Prostate gland (tissue), 2 donors: Measurements from ENCODE around the gene NMBR. TPM values are rescaled to one million over a fixed set of nuclear protein-coding genes. Genes with fewer than 3 reads are reported as not detected.

Experiments
- DNase-seq: peaks from one replicate; pipeline ENCODE4 v3.0.0-alpha.2; 2019; ENCODE audit warnings: low spot score
- H3K27ac ChIP-seq, 2 donors: fragments of 200-600 bp; sonication (generic); 2 replicates each; pipeline ENCODE4 v1.5.1; 2017 to 2019
- H3K27me3 ChIP-seq: fragments of 200-600 bp; sonication (generic); replicated peaks from 2 replicates; pipeline ENCODE4 v1.5.1; 2019; ENCODE audit not compliant: insufficient read depth
- H3K36me3 ChIP-seq, 2 donors: fragments of 200-600 bp; sonication (generic); 1 replicate in 1 of 2; 2 replicates in 1 of 2; pipeline versions ENCODE4 v1.5.1 to v1.8.1; 2017 to 2019
- H3K4me1 ChIP-seq: fragments of 200-600 bp; sonication (generic); replicated peaks from 2 replicates; pipeline ENCODE4 v1.5.1; 2019
- H3K4me3 ChIP-seq, 2 donors: fragments of 200-600 bp; sonication (generic); 2 replicates each; pipeline ENCODE4 v1.5.1; 2017 to 2019
- H3K9me3 ChIP-seq: fragments of 200-600 bp; sonication (generic); 2 replicates; pipeline ENCODE4 v1.5.1; 2017
- POLR2A ChIP-seq: fragments of 450-650 bp; IDR thresholded peaks from one replicate; pipeline ENCODE4 v1.6.1; 2016; ENCODE audit warnings: antibody characterized with exemption, mild to moderate bottlenecking
- POLR2AphosphoS5 ChIP-seq: sonication (generic); formaldehyde crosslinking; IDR thresholded peaks from one replicate; pipeline ENCODE4 v1.6.1; 2017; ENCODE audit warnings: antibody characterized with exemption
- WGBS: methylation state at CpG from one replicate; pipeline ENCODE4 v1.1.5; 2018; 5-methylcytosine and 5-hydroxymethylcytosine counted together
- intact Hi-C: fragments of 100-400 bp; cut with DNase I; formaldehyde crosslinking; loops from one replicate; pipeline ENCODE4 v1.14.2; 2022
- total RNA-seq, 2 donors: library from RNA; depleted of rRNA; stranded (reverse); fragments of >200 nt; gene quantifications; one replicate each; pipeline ENCODE4 v1.1.0, GENCODE V29; 2016
- TF ChIP-seq, protein P1 (sequence below), 4 experiments: fragments of 200-600 bp in 2 of 4; fragments of 450-650 bp in 2 of 4; sonication (generic) in 2 of 4; IDR thresholded peaks; 1 replicate in 3 of 4; 2 replicates in 1 of 4; pipeline ENCODE4 v1.5.1; 2016 to 2019; ENCODE audit warnings: antibody characterized with exemption in 4 of 4, mild to moderate bottlenecking in 2 of 4, moderate library complexity in 2 of 4

Gene NMBR
- total RNA-seq, 2 donors from 2014 or later, result not detected

DNA sequence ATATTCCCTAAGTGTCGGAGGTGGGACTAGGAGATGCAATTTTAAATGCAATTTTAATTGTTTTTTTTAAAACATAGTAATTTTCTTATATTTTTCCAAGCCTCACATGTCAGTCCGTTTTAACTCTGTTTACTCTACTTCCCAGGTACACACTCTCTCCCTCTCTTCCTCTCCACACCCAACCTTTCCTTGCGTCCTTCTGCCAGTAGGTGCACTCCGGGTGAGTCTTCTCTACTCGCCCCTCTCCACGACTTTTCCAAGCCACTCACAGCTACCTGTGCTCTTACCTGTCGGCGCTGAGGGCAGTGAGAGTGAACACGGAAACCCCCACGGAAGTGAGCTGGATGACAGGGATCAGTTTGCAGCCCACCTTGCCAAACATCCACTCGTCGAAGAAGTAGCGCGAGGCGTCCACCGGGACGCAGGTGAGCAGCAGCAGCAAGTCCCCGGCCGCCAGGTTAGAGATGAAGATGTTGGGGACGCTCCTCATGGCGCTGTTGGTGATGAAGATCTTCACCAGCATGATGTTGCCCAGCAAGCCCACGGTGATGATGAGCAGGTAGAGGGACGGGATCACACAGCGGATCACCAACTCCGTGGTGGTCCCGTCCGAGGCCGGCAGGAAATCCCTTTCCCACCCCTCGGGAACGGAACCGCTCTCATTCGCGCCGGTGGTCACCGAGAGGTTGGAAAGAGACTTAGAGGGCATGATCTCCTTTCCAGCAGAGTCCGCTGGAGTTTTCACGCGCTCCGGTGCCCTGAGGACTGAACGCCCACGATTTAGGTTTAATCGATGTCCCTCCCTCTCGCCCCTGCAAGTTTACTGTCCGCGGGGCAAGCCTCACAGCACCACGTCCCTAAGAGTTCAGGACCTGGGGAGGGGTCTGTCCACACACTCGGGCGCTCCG, 58.7 kb downstream of the NMBR start:
- no peak for DNase-seq
- WGBS, result 14% methylated on average over 49 of the region's 49 CpGs
- intact Hi-C loops, result no loop called here

DNA sequence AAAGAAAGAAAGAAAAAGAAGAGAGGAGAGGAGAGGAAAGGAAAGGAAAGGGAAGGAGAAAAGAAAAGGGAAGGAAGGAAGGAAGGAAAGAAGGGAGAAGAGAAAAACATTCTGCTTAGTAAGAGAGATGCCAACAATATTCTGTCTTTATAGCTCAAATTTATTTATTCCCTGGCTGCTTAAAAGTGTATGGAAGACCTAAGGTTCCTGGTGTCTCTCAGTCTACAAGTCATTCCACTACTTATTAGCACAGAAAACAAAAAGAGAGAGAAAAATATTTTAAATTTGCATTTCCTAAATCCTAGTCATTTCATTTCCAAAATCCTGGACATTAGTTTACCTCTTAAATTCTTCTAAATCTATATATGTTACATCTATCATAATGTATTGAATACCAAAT, 67.8 kb downstream of the NMBR start:
- DNase-seq, result no peak
- H3K9me3 ChIP-seq, result no peaks in the 10 kb centered on the region
- no peaks in the 10 kb centered on the region for H3K4me1 ChIP-seq
- TF ChIP-seq POLR2AphosphoS5 (no peak), POLR2A (no peak)
- TF ChIP-seq, protein P1, sequence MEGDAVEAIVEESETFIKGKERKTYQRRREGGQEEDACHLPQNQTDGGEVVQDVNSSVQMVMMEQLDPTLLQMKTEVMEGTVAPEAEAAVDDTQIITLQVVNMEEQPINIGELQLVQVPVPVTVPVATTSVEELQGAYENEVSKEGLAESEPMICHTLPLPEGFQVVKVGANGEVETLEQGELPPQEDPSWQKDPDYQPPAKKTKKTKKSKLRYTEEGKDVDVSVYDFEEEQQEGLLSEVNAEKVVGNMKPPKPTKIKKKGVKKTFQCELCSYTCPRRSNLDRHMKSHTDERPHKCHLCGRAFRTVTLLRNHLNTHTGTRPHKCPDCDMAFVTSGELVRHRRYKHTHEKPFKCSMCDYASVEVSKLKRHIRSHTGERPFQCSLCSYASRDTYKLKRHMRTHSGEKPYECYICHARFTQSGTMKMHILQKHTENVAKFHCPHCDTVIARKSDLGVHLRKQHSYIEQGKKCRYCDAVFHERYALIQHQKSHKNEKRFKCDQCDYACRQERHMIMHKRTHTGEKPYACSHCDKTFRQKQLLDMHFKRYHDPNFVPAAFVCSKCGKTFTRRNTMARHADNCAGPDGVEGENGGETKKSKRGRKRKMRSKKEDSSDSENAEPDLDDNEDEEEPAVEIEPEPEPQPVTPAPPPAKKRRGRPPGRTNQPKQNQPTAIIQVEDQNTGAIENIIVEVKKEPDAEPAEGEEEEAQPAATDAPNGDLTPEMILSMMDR (IDR thresholded peaks at IDR 0.05), result no peak
- H3K4me3 ChIP-seq, result no peak overlapping the region
- no peaks in the 10 kb centered on the region for H3K27me3 ChIP-seq
- no peak overlapping the region for H3K27ac ChIP-seq
- H3K36me3 ChIP-seq, result no peaks in the 10 kb centered on the region
- intact Hi-C loops, result no loop called here

More for the DNA sequence above, 58.7 kb downstream of the NMBR start:
- H3K4me1 ChIP-seq, result no peaks in the 10 kb centered on the region
- no peaks in the 10 kb centered on the region for H3K9me3 ChIP-seq
- H3K4me3 ChIP-seq, result no peak overlapping the region
- no peak for TF ChIP-seq POLR2AphosphoS5
- TF ChIP-seq, protein P1 (IDR thresholded peaks at IDR 0.05), result no peak
- TF ChIP-seq POLR2A, result no peak
- no peak overlapping the region for H3K27ac ChIP-seq
- H3K36me3 ChIP-seq, result no peaks in the 10 kb centered on the region
- H3K27me3 ChIP-seq, result no peaks in the 10 kb centered on the region

DNA sequence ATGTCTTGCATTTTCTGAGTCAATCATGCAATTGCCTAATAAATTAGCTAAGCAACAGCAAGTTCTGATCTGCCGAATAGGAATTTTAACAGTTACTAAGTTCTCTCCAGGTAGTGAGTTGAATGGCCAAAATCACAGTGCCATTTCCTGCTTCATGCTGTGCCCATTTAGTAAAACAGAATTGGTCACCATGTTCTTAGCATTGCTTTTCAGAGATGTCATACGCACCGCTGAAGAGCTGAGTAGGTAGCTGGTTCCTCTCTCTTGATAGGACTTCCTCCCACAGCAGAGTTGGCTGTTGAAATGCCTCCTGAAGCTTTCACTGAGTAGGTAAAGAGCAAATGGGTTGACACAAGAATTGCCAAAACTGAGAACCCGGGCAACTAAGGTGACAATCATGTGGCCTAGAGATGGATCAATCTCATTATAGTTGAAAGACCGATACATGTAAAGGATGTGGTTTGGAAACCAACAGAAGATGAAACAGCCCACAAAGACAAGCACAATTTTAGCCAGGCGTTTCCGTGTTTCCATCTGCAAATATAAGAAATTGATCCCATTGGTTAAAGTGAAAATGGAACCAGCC, 71.3 kb downstream of the NMBR start:
- Histone ChIP-seq H3K36me3 (no peaks in the 10 kb centered on the region), H3K4me3 (no peak overlapping the region), H3K27me3 (no peaks in the 10 kb centered on the region), H3K9me3 (no peaks in the 10 kb centered on the region), H3K4me1 (no peaks in the 10 kb centered on the region), H3K27ac (no peak overlapping the region)
- WGBS, result 92% methylated on average over 7 of the region's 7 CpGs
- TF ChIP-seq POLR2AphosphoS5, result no peak
- TF ChIP-seq, protein P1 (IDR thresholded peaks at IDR 0.05), result no peak
- no peak for TF ChIP-seq POLR2A
- DNase-seq, result no peak
- intact Hi-C loops, result no loop called here

DNA sequence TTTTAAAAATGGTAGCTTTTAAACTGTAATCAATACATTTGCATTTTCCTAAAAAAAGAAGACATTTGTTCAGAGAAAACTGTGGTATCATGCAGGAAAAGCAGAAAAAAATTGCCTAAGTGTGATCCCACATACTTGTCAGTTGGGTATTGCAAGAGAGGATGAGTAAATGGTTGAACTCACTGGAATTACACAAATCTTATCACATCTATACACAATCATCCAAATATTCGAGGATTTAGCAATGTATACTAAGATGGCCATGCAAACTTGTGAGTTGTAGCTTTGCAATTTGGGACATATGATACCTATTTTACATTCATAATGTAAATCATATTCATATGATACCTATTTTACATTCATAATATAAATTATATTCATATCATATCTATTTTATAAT, 72.4 kb downstream of the NMBR start:
- Histone ChIP-seq H3K4me1 (no peaks in the 10 kb centered on the region), H3K4me3 (no peak overlapping the region), H3K27ac (no peak overlapping the region), H3K9me3 (no peaks in the 10 kb centered on the region), H3K27me3 (no peaks in the 10 kb centered on the region), H3K36me3 (no peaks in the 10 kb centered on the region)
- TF ChIP-seq POLR2AphosphoS5 (no peak), POLR2A (no peak)
- TF ChIP-seq, protein P1 (IDR thresholded peaks at IDR 0.05), result no peak
- DNase-seq, result no peak
- intact Hi-C loops, result no loop called here
- 81% methylated on average over 1 of the region's 1 CpG for WGBS
